HG03457 (cell line): Measurements from ENCODE around the gene TMX1.

Experiments used
- ATAC-seq: cut with Tn5 transposase; IDR thresholded peaks from one replicate; pipeline ENCODE4 v1.9.1; 2021; ENCODE audit warnings: moderate number of reproducible peaks; ENCODE audit not compliant: unreplicated experiment

TMX1 gene

DNA sequence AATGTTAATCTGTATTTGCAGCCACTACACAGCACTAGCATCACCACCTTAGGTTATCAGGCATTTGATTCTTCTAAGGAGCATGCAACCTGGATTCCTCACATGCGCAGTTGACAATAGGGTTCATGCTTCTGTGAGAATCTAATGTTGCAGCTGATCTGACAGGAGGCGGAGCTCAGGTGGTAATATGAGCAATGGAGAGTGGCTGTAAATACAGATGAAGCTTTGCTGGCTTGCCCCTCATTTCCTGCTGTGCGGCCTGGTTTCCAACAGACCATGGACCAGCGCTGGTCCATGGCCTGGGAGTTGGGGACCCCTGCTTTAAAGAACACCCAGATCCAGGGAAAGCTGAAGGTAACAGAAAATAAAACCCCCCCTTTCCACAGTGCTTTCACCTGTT, 51.0 kb downstream of the TMX1 start:
- ATAC-seq: no peak

DNA sequence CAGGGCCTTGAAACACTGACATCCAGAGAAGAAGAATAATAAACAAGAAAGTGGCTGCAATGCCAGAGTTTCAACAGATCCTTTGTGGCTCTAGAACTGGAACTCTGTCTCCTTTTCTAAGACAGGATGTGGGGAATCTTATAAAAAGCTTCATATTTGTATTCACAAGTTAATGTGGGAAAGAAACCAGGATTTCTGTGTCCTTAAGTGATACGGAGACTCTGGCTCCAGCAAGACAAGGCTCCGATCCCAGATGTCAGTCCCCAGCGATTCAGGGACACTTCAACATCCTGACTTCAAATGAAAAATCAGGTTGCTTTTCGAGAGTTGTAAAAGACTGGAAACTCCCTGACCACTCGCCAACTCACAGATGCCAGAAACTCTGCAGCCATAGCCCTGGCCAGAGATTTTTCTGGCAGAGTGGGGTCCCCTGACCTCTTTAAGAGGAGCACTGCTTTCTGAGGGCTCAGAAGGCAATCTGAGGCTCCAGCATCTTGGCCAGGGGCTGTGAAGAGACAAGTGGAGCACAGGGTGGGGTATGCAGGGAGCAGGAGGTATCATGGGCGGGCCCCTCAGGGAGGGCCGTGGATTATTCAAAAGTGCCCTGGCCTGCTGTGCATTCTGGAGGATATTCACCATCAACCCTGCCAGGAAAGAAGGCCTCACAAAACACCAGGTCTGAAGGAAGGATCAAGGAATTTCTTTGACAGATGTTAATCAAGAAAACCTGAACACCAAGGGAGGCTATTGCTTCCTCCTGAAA, 53.3 kb downstream of the TMX1 start:
- ATAC-seq: no peak

- no peak for ATAC-seq
These were observed 53.9 kb downstream of the TMX1 start for GRCh38 chr14:51293912-51294389.

GRCh38 chr14:51294951-51295525, 55.0 kb downstream of the TMX1 start:
- no peak for ATAC-seq

DNA sequence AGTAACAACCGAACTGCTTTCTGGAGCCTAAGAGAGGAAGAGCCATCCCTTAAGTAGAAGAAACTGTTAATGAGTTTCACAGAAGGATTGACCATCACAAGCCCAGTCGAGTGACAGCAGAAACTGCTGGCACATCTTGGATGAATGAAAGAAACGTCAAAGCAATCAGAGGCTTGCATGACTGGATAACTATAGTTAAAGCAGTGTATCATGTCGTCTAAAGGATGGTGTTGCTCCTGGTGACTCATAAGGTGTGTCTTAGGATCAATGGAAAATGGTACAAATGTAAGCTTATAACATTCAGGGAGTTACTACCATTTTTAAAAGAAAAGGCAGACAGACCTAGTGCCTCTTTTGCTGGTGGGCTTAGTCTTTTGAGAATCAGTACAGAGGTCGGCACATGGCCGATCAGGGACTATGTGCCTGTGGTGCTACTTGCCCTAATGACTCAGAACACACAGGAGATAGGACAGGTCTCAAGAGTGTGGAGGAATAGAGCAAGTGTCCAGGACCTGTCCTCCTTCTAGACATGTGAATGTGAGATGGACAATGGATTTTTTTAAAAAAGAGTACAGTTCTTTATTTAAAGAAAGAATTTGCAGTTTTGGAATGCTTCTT, 55.7 kb downstream of the TMX1 start:
- no peak for ATAC-seq

GRCh38 chr14:51297066-51297465, 57.0 kb downstream of the TMX1 start:
- ATAC-seq: no peak

DNA sequence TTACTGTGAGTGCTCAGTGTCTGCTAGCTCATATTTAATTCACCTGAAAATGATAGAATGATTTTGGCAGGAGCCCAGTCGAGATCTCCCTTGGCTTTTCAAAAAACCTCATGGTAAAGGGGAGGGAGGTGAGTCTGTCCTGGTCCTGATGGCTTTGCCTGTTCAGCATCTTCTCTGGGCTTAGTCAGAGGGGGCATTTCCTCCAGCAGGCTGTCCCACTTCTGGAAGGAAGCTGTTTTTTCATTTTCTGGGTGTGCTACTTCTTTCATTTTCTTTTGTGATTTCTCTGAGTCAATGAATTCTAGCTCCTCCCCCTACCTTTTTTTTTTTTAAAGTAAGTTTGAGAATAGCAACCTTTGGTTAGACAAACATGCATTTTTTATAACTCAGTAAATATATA, 58.8 kb downstream of the TMX1 start:
- ATAC-seq: no peak

DNA sequence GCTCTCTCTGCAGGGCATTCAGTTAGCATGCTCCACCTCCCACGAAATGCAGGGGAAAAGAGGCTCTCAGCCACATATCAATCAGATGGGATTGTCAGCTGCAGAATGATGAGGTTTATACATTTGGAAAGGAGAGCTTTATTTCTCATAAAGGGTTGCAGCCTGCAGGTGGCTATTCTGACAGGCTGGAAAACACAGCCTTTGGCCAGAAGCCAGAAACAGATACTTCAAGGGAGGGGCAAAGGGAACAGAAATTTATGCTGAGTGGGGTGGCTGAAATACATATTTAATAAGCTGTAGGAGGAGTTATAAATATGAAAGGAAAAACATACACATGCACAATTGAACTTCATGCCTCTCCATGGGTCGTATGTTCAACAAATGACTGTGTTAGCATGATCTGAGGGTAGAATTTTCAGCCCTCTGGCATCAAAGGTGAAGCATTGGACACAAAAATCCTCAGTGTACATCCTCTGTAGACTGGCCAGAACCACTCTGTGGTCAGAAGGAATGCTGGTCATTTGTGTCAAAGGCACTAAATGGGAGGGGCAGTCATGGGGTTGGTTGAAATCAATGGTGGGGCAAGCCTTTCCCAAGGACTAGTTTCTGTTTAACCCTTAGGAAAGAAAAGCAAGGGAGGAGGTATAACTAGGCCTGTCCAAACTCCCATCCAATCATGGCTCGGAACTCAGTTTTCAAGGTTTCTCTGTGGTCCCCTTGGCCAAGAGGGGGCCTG, 62.4 kb downstream of the TMX1 start:
- ATAC-seq: no peak

- no peak for ATAC-seq
These were observed 64.4 kb downstream of the TMX1 start for GRCh38 chr14:51304438-51304837.

DNA sequence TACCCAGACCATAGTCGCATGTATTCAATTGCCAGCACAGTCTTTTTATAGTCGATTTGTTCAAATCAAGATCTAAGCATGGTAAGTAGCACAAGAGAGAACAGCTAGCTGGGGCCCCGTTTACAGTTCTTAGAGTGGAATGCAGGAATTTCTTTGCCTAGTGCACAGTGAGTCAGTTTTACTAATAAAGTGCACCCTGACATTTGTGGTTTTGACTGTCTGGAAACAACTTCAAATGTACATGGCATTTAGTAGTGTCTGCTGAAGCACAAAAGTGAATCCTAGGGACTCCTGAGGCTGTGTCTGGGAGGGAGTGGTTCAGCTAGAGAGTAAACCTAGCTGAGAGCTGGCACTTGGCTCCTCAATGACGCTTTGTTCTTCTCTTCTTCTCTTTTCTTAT, 64.9 kb downstream of the TMX1 start:
- ATAC-seq: no peak

- no peak for ATAC-seq
These were observed 65.7 kb downstream of the TMX1 start for GRCh38 chr14:51305751-51306150.
